Panc1 (cell line): ENCODE results near the gene CHSY1. TPM values are rescaled to one million over a fixed set of nuclear protein-coding genes. Genes with fewer than 3 reads are reported as not detected.

ENCODE experiments used
- ATAC-seq: fragments of 200-7000 bp; cut with Tn5 transposase; 2 replicates; pipeline ENCODE4 v1.9.1; 2020; ENCODE audit warnings: mild to moderate bottlenecking, moderate library complexity
- BruUV-seq: library from RNA; stranded (reverse); fragments of 400-500 nt; replicated peaks from 2 replicates; lab custom pipeline; 2021; lab: Mats Ljungman, UMichigan
- CTCF ChIA-PET: fragments of 300-600 bp; sonication (Branson Sonifier 250); formaldehyde crosslinking; loops from one replicate; lab custom pipeline; 2022; ENCODE audit warnings: antibody characterized with exemption; lab: Charles Lee
- POLR2A ChIA-PET: fragments of 300-600 bp; sonication (Branson Sonifier 250); formaldehyde crosslinking; loops from one replicate; lab custom pipeline; 2022; ENCODE audit warnings: antibody characterized with exemption; lab: Charles Lee
- DNase-seq: peaks from one replicate; pipeline ENCODE4 v3.0.0-alpha.2; 2010; ENCODE audit warnings: low read depth, low spot score
- H3K27ac ChIP-seq: 2 replicates; pipeline ENCODE4 v1.5.1; 2011; ENCODE audit warnings: mild to moderate bottlenecking, low read length, inconsistent platforms
- H3K27me3 ChIP-seq: fragments of 200-500 bp; sonication (Bioruptor generic); 2 replicates; pipeline ENCODE4 v1.6.0; 2014; ENCODE audit warnings: low read length, inconsistent platforms; ENCODE audit not compliant: control insufficient read depth, insufficient read depth
- H3K36me3 ChIP-seq: fragments of 200-500 bp; sonication (Bioruptor generic); 2 replicates; pipeline ENCODE4 v1.5.1; 2014; ENCODE audit warnings: inconsistent platforms, mild to moderate bottlenecking, low read length, moderate library complexity; ENCODE audit not compliant: control insufficient read depth, insufficient read depth
- H3K4me1 ChIP-seq: 2 replicates; pipeline ENCODE4 v1.5.1; 2011; ENCODE audit warnings: inconsistent platforms, mild to moderate bottlenecking, low read length, moderate library complexity; ENCODE audit not compliant: control insufficient read depth, insufficient read depth
- H3K4me3 ChIP-seq, 2 experiments: 2 replicates each; pipeline ENCODE4 v1.5.1; 2011 to 2012; ENCODE audit warnings: low read depth in 2 of 2, low read length in 2 of 2, mild to moderate bottlenecking in 2 of 2, inconsistent platforms in 1 of 2, moderate library complexity in 1 of 2
- H3K9me3 ChIP-seq: fragments of 200-500 bp; sonication (Bioruptor generic); 2 replicates; pipeline ENCODE4 v1.5.1; 2014; ENCODE audit warnings: low read depth, mild to moderate bottlenecking, inconsistent platforms, low read length, moderate library complexity; ENCODE audit not compliant: control insufficient read depth, insufficient read depth
- CTCF ChIP-seq: fragments of 450-650 bp; IDR thresholded peaks from 2 replicates; pipeline ENCODE4 v1.5.1; 2017; ENCODE audit warnings: mild to moderate bottlenecking
- POLR2AphosphoS5 ChIP-seq: IDR thresholded peaks from 2 replicates; pipeline ENCODE4 v1.6.1; 2012; ENCODE audit warnings: mild to moderate bottlenecking, low read depth, low read length, moderate library complexity
- SIN3A ChIP-seq: IDR thresholded peaks from 2 replicates; pipeline ENCODE4 v1.6.1; 2012; ENCODE audit warnings: low read depth, mild to moderate bottlenecking, low read length, moderate library complexity, borderline replicate concordance; ENCODE audit not compliant: insufficient read depth
- TCF7L2 ChIP-seq: IDR thresholded peaks from 2 replicates; pipeline ENCODE4 v1.6.1; 2011; ENCODE audit warnings: mild to moderate bottlenecking, low read depth, low read length, inconsistent platforms
- in situ Hi-C: cut with HindIII; loops from 2 replicates; pipeline ENCODE4 v1.10.0; 2016; ENCODE audit warnings: low sequenced_read_pairs, low pct_unique_long_range_greater_than_20kb
- intact Hi-C: fragments of 100-400 bp; cut with micrococcal nuclease; formaldehyde crosslinking; loops from one replicate; pipeline ENCODE4 v1.10.0; 2022; ENCODE audit not compliant: unreplicated experiment
- total RNA-seq: library from RNA; stranded (reverse); gene quantifications from one replicate; pipeline ENCODE4 v1.2.1, GENCODE V29; 2021; ENCODE audit not compliant: unreplicated experiment
- TF ChIP-seq, protein P1 (sequence below), 2 experiments: IDR thresholded peaks; 2 replicates each; pipeline ENCODE4 v1.6.1; 2011 to 2012; ENCODE audit warnings: low read depth in 2 of 2, control low read depth in 1 of 2, low read length in 1 of 2, mild to moderate bottlenecking in 1 of 2, moderate library complexity in 1 of 2; ENCODE audit not compliant: insufficient read depth in 1 of 2

The CHSY1 gene
- total RNA-seq, 1 experiment from 2014 or later: 50.8 TPM

DNA sequence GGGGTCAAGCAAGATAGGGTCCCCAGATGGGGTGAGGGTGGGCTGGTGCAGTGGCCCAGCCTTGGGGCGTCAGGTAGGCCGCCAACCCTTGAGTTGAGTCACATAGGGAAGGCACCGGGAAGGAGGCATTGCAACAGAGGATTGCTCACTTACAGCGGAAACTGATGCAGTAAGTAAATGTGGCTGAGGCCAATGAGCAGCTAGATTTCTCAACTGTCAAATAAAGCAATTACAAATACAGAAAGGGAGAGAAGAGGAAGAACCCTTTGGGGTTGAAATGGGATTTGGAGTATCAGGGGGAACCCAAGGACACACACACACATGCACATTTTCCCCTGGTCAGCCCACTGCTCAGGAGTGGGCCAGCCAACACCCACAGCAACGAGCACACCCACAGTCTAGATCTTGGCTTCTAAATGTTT lies 44.0 kb downstream of the CHSY1 start:
- no peaks in the 10 kb centered on the region for H3K9me3 ChIP-seq
- in situ Hi-C loops (no loop called here), intact Hi-C loops (loop anchor here (5.0 kb wide), 1 partner anchor 34 kb away; no protein-coding TSS in a partner anchor)
- no peak for DNase-seq
- H3K36me3 ChIP-seq: no peaks in the 10 kb centered on the region
- H3K4me3 ChIP-seq: no peak overlapping the region
- H3K4me1 ChIP-seq: peaks cover 66% of the 10 kb centered on the region
- ATAC-seq: no peak
- no peak for TF ChIP-seq SIN3A
- TF ChIP-seq CTCF: no peak
- no peak for TF ChIP-seq TCF7L2
- no peak for TF ChIP-seq POLR2AphosphoS5
- TF ChIP-seq, protein P1, sequence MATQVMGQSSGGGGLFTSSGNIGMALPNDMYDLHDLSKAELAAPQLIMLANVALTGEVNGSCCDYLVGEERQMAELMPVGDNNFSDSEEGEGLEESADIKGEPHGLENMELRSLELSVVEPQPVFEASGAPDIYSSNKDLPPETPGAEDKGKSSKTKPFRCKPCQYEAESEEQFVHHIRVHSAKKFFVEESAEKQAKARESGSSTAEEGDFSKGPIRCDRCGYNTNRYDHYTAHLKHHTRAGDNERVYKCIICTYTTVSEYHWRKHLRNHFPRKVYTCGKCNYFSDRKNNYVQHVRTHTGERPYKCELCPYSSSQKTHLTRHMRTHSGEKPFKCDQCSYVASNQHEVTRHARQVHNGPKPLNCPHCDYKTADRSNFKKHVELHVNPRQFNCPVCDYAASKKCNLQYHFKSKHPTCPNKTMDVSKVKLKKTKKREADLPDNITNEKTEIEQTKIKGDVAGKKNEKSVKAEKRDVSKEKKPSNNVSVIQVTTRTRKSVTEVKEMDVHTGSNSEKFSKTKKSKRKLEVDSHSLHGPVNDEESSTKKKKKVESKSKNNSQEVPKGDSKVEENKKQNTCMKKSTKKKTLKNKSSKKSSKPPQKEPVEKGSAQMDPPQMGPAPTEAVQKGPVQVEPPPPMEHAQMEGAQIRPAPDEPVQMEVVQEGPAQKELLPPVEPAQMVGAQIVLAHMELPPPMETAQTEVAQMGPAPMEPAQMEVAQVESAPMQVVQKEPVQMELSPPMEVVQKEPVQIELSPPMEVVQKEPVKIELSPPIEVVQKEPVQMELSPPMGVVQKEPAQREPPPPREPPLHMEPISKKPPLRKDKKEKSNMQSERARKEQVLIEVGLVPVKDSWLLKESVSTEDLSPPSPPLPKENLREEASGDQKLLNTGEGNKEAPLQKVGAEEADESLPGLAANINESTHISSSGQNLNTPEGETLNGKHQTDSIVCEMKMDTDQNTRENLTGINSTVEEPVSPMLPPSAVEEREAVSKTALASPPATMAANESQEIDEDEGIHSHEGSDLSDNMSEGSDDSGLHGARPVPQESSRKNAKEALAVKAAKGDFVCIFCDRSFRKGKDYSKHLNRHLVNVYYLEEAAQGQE (IDR thresholded peaks at IDR 0.05; ENCODE audit: insufficient read depth in 1 of 2, low read depth in 2 of 2, low read length in 1 of 2): no peak
- POLR2A ChIA-PET: no interaction called here
- CTCF ChIA-PET: no interaction called here
- no peak overlapping the region for H3K27ac ChIP-seq
- no peaks in the 10 kb centered on the region for H3K27me3 ChIP-seq
- no TSS peak for BruUV-seq

DNA sequence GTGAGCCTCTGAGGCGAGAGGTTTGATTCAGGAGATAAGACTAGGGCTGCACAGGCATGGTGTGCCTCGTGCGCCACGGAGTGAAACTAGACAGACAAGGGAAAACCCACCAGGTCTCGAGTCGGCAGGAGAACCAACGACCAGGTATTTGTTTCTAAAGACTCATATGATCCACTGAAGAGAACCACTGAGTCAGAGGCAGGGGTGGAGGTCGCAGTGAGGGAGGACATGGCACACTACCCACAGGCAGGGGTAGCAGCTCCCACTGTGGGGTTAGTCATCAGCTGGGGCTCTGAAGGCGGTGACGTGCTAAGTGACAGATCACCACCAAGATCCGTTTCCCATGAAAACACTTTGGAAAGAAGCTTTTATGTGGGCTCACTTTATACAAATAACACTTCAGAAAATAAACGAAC lies 45.7 kb downstream of the CHSY1 start:
- TF ChIP-seq SIN3A: no peak
- TF ChIP-seq, protein P1 (IDR thresholded peaks at IDR 0.05; ENCODE audit: insufficient read depth in 1 of 2, low read depth in 2 of 2, low read length in 1 of 2): no peak
- TF ChIP-seq POLR2AphosphoS5: no peak
- no peak for TF ChIP-seq TCF7L2
- no peak for TF ChIP-seq CTCF
- Histone ChIP-seq H3K4me3 (no peak overlapping the region), H3K9me3 (no peaks in the 10 kb centered on the region), H3K4me1 (peaks cover 69% of the 10 kb centered on the region), H3K27ac (peak overlapping the region; percentile 63), H3K27me3 (no peaks in the 10 kb centered on the region), H3K36me3 (no peaks in the 10 kb centered on the region)
- no peak for ATAC-seq
- in situ Hi-C loops: no loop called here
- intact Hi-C loops: loop anchor here (5.0 kb wide), 1 partner anchor 36 kb away; no protein-coding TSS in a partner anchor
- POLR2A ChIA-PET: no interaction called here
- no peak for DNase-seq
- BruUV-seq: no TSS peak
- CTCF ChIA-PET: no interaction called here
